Small intestine (tissue), 7 donors: ENCODE results near the gene DYNLRB1. TPM values are rescaled to one million over a fixed set of nuclear protein-coding genes. Genes with fewer than 3 reads are reported as not detected.

Source experiments
- DNase-seq, 2 donors: peaks; one replicate each; pipeline versions ENCODE4 v3.0.0 to v3.0.0-alpha.2; 2013
- FAIRE-seq: peaks from 2 replicates; lab custom pipeline; 2012; peaks lifted over from hg19 to GRCh38; lab: Jason Lieb, UNC
- H3K27ac ChIP-seq, 3 donors: one replicate each; pipeline ENCODE4 v1.5.1; 2013; ENCODE audit warnings: low read length in 2 of 3, mild to moderate bottlenecking in 2 of 3, control low read depth in 1 of 3, inconsistent platforms in 1 of 3, low read depth in 1 of 3, moderate library complexity in 1 of 3
- H3K27me3 ChIP-seq, 3 donors: one replicate each; pipeline ENCODE4 v1.6.1; 2013; ENCODE audit warnings: low read length in 3 of 3, inconsistent platforms in 1 of 3; ENCODE audit not compliant: control insufficient read depth in 3 of 3, insufficient read depth in 3 of 3
- H3K36me3 ChIP-seq, 3 donors: one replicate each; pipeline ENCODE4 v1.6.1; 2013; ENCODE audit warnings: low read length in 3 of 3, inconsistent platforms in 1 of 3, low read depth in 1 of 3, mild to moderate bottlenecking in 1 of 3, moderate library complexity in 1 of 3; ENCODE audit not compliant: control insufficient read depth in 3 of 3, insufficient read depth in 2 of 3
- H3K4me1 ChIP-seq, 3 donors: one replicate each; pipeline ENCODE4 v1.6.1; 2013; ENCODE audit warnings: low read length in 2 of 3, inconsistent platforms in 1 of 3, low read depth in 1 of 3, mild to moderate bottlenecking in 1 of 3, moderate library complexity in 1 of 3; ENCODE audit not compliant: control insufficient read depth in 3 of 3, insufficient read depth in 2 of 3
- H3K4me3 ChIP-seq, 3 donors: one replicate each; pipeline ENCODE4 v1.5.1; 2013; ENCODE audit warnings: low read length in 3 of 3, control low read depth in 1 of 3, inconsistent platforms in 1 of 3, low read depth in 1 of 3, mild to moderate bottlenecking in 1 of 3, moderate library complexity in 1 of 3
- H3K9me3 ChIP-seq, 2 donors: one replicate each; pipeline ENCODE4 v1.6.1; 2013; ENCODE audit warnings: low read depth in 1 of 2, low read length in 1 of 2; ENCODE audit not compliant: control insufficient read depth in 2 of 2, insufficient read depth in 1 of 2
- WGBS, 3 donors: extraction: QIAGEN DNeasy Blood & Tissue Kit; methylation state at CpG; one replicate each; pipeline ENCODE4 v1.1.7; 2013; 5-methylcytosine and 5-hydroxymethylcytosine counted together
- polyA plus RNA-seq, 4 donors: library from polyadenylated mRNA; stranded (reverse) in 3 of 4; unstranded in 1 of 4; fragments of 200-250 nt in 3 of 4; fragments of 120-200 nt in 1 of 4; gene quantifications; one replicate each; pipeline versions ENCODE4 v1.2.1 to v1.2.3, GENCODE V29; 2013
- donor health status: healthy with polysubstance abuse.
- donor health status: control.
- donor health status: control.
- donor health status: Bipolar disorder and iron deficiency.
- donor health status: healthy.

DYNLRB1 gene
- polyA plus RNA-seq, 4 donors: 147 to 306 (median 213) TPM

DNA sequence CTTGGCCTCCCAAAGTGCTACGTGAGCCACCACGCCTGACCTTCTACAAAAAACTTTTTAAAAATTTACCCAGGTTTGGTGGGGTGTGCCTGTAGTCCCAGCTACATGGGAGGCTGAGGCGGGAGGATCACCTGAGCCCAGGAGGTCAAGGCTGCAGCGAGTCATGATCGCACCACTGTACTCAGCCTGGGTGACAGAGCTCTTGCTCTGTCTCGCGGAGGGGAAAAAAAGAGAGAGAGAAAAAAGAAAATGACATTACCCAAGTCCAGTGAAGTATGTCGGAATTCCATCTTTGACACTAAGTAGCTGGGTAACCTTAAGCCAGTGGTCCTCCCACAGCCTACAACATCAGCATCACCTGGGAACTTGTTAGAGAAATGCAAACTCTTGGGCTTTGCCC is 23.5 kb downstream of the DYNLRB1 start:
- no peaks in the 10 kb centered on the region for H3K27me3 ChIP-seq
- no peak overlapping the region for H3K27ac ChIP-seq
- no peaks in the 10 kb centered on the region for H3K9me3 ChIP-seq
- peaks cover 0 to 4% (median 0%) of the 10 kb centered on the region in 3 donors for H3K4me1 ChIP-seq
- DNase-seq: no peak
- 95 to 96% (median 96%) methylated on average over 8 of the region's 8 CpGs for WGBS, 3 donors
- no peak overlapping the region for H3K4me3 ChIP-seq
- FAIRE-seq: no peak
- H3K36me3 ChIP-seq: peaks cover 7 to 74% (median 19%) of the 10 kb centered on the region in 3 donors

DNA sequence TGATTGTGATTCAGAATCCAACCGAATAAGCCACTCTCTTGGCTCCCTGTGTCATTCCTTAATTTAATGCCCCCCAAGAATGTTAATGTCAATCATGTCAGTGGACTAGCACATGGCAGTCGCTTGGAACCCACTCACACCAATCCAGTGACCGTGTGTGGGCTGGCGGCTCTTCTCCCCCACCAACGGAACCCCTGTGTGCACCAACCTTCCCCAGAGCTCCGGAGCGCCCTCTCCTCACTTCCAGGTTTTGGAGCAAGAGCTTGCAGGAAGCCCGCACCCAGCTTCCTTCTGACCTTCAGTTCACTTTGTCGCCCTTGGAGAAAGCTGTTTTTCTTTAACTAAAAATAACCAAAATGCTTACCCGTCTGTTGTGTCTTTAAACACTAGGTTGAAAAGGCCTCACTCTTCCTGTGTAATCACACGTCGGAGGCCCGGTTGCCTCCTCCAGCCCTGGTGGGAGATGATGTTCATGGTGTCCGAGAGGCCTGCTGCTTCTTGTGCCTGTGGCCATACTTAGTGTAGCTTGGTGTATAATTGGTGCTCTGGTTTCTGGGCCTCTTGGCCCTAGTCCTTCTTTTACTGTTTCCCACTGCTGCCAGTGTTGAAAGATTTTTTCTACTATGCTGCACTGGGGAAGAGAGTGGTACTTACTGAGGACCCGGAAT is 24.5 kb downstream of the DYNLRB1 start:
- Histone ChIP-seq H3K4me1 (peaks cover 0 to 4% (median 0%) of the 10 kb centered on the region in 3 donors), H3K27me3 (no peaks in the 10 kb centered on the region), H3K9me3 (no peaks in the 10 kb centered on the region), H3K36me3 (peaks cover 6 to 64% (median 19%) of the 10 kb centered on the region in 3 donors), H3K27ac (no peak overlapping the region), H3K4me3 (no peak overlapping the region)
- no peak for DNase-seq
- FAIRE-seq: no peak
- 86 to 96% (median 92%) methylated on average over 15 of the region's 15 CpGs for WGBS, 3 donors

DNA sequence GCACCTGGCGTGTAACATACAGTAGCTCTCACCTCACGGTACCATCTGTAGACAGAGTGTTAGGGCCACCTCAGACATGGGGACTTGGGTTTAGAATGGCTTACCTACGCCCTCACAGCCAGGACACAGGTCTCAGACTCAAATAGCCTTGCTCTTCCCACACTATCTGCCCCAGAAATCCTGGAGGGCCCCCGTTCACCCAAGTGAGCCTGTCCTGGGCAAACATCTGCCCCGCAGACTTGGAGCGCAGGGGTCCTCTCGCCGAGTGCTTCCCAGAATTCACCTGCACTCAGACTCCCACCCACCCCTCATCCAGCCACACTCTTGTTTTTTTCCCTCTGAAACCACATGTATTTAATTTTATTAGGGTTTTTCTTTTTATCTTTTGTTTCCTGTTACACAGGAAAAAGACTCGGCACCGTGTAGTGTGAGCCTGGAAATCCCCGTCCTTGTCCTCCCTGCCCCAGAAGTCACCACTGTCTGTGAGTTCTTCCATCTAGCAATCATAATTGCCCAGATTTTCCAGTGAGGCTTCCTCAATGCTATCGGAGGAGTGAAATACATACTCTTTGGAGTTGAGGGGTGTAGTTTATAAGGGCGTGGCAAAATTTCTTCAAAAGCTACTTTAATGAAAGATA is 25.2 kb downstream of the DYNLRB1 start:
- Histone ChIP-seq H3K4me1 (peaks cover 0 to 4% (median 0%) of the 10 kb centered on the region in 3 donors), H3K36me3 (peaks cover 6 to 58% (median 19%) of the 10 kb centered on the region in 3 donors), H3K27me3 (no peaks in the 10 kb centered on the region), H3K27ac (no peak overlapping the region), H3K9me3 (no peaks in the 10 kb centered on the region), H3K4me3 (no peak overlapping the region)
- DNase-seq: no peak
- WGBS, 3 donors: 77 to 85% (median 80%) methylated on average over 13 of the region's 13 CpGs
- FAIRE-seq: no peak

DNA sequence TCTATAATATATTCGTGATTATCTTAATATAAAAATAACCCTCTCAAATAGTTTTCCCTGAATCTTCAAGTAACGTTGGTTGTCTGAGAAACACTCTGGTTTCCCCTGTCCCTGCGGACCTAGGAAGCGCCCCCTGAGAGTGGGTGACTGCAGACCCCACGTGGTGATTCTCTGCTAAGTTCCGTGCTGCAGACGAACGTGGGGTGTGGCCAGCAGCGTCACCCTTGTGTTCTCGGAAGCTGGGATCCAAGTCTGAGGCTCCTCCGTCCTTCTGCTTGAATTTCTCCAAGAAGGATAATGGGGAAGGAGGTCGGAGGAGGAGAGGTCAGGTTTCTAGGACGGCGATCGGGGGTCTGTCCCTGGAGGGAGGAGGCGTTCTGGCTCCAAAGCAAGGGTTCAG is 25.7 kb downstream of the DYNLRB1 start:
- no peak for FAIRE-seq
- WGBS, 3 donors: 83 to 88% (median 85%) methylated on average over 16 of the region's 16 CpGs
- peaks cover 6 to 53% (median 19%) of the 10 kb centered on the region in 3 donors for H3K36me3 ChIP-seq
- peaks cover 0 to 4% (median 0%) of the 10 kb centered on the region in 3 donors for H3K4me1 ChIP-seq
- DNase-seq: no peak
- no peaks in the 10 kb centered on the region for H3K27me3 ChIP-seq
- no peak overlapping the region for H3K27ac ChIP-seq
- no peaks in the 10 kb centered on the region for H3K9me3 ChIP-seq
- no peak overlapping the region for H3K4me3 ChIP-seq

DNA sequence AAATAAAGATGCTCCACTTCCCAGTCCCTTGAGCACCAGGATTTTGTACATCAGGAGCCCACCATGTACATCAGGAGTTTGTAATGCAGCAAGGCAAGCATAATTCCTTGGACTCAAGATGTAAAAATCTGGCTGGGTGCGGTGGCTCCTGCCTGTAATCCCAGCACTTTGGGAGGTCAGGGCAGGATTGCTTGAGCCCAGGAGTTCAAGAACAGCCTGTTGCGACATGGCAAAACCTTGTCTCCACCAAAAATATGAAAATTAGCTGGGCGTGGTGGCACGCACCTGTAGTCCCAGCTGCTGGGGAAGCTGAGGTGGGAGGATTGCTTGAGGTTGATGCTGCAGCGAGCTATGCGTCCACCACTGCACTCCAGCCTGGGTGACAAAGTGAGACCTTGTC is 26.2 kb downstream of the DYNLRB1 start:
- H3K4me3 ChIP-seq: no peak overlapping the region
- H3K9me3 ChIP-seq: no peaks in the 10 kb centered on the region
- no peak for DNase-seq
- 92 to 95% (median 94%) methylated on average over 6 of the region's 6 CpGs for WGBS, 3 donors
- peaks cover 0 to 4% (median 0%) of the 10 kb centered on the region in 3 donors for H3K4me1 ChIP-seq
- H3K36me3 ChIP-seq: peaks cover 6 to 48% (median 19%) of the 10 kb centered on the region in 3 donors
- no peak for FAIRE-seq
- H3K27ac ChIP-seq: no peak overlapping the region
- no peaks in the 10 kb centered on the region for H3K27me3 ChIP-seq

DNA sequence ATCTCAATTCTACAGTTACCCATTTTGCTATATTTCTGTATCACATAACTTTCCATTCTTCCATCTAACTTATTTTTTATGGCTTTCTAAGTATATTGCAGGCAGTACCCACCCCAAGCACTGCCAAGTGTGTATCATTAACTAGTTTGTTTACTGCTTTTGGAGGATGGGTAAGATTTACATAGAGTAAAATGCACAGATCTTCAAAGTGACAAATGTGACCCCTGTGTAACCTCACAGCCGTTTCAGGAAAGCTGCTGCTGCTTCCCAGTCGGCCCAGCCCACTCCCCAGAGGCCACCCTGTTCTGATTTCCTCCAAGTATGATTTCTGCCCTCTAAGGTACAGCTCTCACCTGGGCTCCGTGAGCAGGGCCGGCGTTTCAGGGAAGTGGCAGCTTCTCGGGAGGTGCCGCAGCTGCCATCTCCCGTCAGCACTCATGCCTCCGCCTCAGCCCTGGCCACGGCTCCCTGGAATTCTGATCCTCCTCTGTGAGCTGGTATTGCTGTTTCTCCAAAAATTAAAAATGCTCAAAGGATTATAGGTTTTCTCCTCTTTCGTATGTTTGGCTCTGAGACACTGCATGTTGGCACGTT is 27.3 kb downstream of the DYNLRB1 start:
- peak in 1 of 2 donors; percentile 29 for DNase-seq
- WGBS, 3 donors: 34 to 51% (median 50%) methylated on average over 12 of the region's 12 CpGs
- Histone ChIP-seq H3K36me3 (peaks cover 6 to 39% (median 19%) of the 10 kb centered on the region in 3 donors), H3K27ac (no peak overlapping the region), H3K27me3 (no peaks in the 10 kb centered on the region), H3K4me3 (no peak overlapping the region), H3K9me3 (no peaks in the 10 kb centered on the region), H3K4me1 (peaks cover 0 to 4% (median 1%) of the 10 kb centered on the region in 3 donors)
- no peak for FAIRE-seq

DNA sequence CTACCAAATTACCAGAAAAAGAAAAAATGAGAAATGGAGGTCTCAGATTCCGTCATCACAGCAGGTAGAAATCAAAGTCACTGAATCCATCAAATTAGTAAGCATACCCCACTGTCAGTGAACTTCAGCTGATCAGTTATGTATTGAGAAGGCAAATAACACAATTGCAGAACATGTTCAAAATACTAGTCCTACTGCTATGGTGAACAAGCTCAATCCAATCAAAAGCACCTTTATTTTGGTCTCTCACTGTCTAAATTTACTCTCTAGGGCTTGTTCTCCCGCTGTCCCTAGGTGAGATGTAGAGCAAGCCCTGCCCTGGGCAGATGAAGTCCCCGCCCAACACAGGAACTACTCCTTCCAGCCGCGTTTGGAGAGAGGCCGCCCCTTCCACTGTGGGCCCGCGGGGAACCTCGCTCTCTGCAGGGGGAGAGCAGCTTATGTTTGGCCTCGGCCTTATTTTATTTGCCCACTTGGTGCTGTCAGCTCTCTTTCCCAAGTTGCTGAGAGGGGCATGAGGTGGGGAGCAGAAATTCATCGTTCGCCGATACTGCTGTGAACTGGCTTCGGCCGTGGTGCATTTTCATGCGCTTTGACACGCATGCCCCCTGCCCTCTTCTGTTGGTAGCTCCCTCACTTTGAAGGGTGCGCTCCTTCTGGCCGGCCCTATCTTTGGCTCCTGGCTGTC is 28.0 kb downstream of the DYNLRB1 start:
- Histone ChIP-seq H3K36me3 (peaks cover 6 to 32% (median 16%) of the 10 kb centered on the region in 3 donors), H3K9me3 (no peaks in the 10 kb centered on the region), H3K4me1 (peaks cover 0 to 4% (median 1%) of the 10 kb centered on the region in 3 donors), H3K27ac (no peak overlapping the region), H3K4me3 (peak overlapping the region in 1 of 3 donors; percentile 20), H3K27me3 (no peaks in the 10 kb centered on the region)
- peak; percentile 34 to 53 for DNase-seq
- no peak for FAIRE-seq
- WGBS, 3 donors: 18 to 31% (median 26%) methylated on average over 19 of the region's 19 CpGs

DNA sequence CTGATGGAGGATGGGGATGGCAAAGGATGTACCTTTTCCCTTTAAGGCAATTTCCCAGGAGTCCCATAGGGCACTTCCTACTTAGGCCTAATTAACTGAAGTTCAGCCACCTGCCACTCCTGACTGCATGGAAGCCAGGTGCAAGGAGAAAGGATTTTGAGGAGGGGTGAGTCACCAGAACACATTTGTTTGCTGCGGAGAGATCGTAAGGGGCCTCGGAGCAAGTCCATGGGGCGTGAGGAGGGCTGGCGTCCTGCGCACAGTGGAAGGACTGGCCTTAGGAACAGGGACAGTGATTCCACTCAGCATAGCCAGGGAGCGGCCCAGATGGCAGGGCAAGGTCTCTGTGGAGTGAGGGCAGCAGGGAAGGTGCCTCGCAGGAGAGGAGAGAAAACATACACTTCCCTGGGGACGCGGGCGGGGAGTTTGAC is 30.5 kb downstream of the DYNLRB1 start:
- peaks cover 0 to 9% (median 1%) of the 10 kb centered on the region in 3 donors for H3K4me1 ChIP-seq
- peaks cover 2 to 19% (median 2%) of the 10 kb centered on the region in 3 donors for H3K36me3 ChIP-seq
- H3K27me3 ChIP-seq: no peaks in the 10 kb centered on the region
- DNase-seq (peak; percentile 79 to 81), FAIRE-seq (no peak)
- 18 to 62% (median 42%) methylated on average over 11 of the region's 11 CpGs for WGBS, 3 donors
- H3K4me3 ChIP-seq: peak overlapping the region in 2 of 3 donors; percentile 51 to 66
- peak overlapping the region; percentile 50 to 87 (median 66) for H3K27ac ChIP-seq
- H3K9me3 ChIP-seq: no peaks in the 10 kb centered on the region
